GM23338 (cell line): ENCODE measurements around the gene RPTOR. TPM values are rescaled to one million over a fixed set of nuclear protein-coding genes. Genes with fewer than 3 reads are reported as not detected.

Source experiments
- ATAC-seq: fragments of 200-7000 bp; cut with Tn5 transposase; 3 replicates; pipeline ENCODE4 v1.9.1; 2020
- DNase-seq: peaks from one replicate; pipeline ENCODE4 v3.0.0-alpha.2; 2015; ENCODE audit warnings: low spot score
- H2AFZ ChIP-seq: fragments of 200-600 bp; sonication (generic); 2 replicates; pipeline ENCODE4 v1.8.0; 2016; ENCODE audit warnings: antibody characterized with exemption, mild to moderate bottlenecking, moderate library complexity
- H3F3A ChIP-seq: fragments of 200-600 bp; sonication (generic); replicated peaks from 2 replicates; pipeline ENCODE4 v1.8.0; 2017; ENCODE audit warnings: antibody characterized with exemption, mixed run types, low read depth
- H3K27ac ChIP-seq: fragments of 200-600 bp; sonication (generic); 2 replicates; pipeline ENCODE4 v1.6.1; 2016; ENCODE audit warnings: low read depth
- H3K27me3 ChIP-seq: fragments of 200-600 bp; sonication (generic); 2 replicates; pipeline ENCODE4 v1.8.0; 2016; ENCODE audit warnings: mild to moderate bottlenecking, mixed run types, moderate library complexity; ENCODE audit not compliant: insufficient read depth
- H3K36me3 ChIP-seq: fragments of 200-600 bp; sonication (generic); 2 replicates; pipeline ENCODE4 v1.8.0; 2016; ENCODE audit warnings: mild to moderate bottlenecking; ENCODE audit not compliant: insufficient read depth
- H3K4me1 ChIP-seq: fragments of 200-600 bp; sonication (generic); 2 replicates; pipeline ENCODE4 v1.8.0; 2016; ENCODE audit warnings: mild to moderate bottlenecking, moderate library complexity; ENCODE audit not compliant: insufficient read depth
- H3K4me2 ChIP-seq: fragments of 200-600 bp; sonication (generic); 2 replicates; pipeline ENCODE4 v1.7.1; 2017; ENCODE audit warnings: mixed run types
- H3K4me3 ChIP-seq: fragments of 200-600 bp; sonication (generic); 2 replicates; pipeline ENCODE4 v1.6.1; 2016; ENCODE audit warnings: mixed run types
- H3K79me2 ChIP-seq: fragments of 200-600 bp; sonication (generic); replicated peaks from 2 replicates; pipeline ENCODE4 v1.8.0; 2017; ENCODE audit warnings: mild to moderate bottlenecking; ENCODE audit not compliant: insufficient read depth
- H3K9me2 ChIP-seq: fragments of 200-600 bp; sonication (generic); 2 replicates; pipeline ENCODE4 v1.8.0; 2017; ENCODE audit not compliant: insufficient read depth
- H4K20me1 ChIP-seq: fragments of 200-600 bp; sonication (generic); replicated peaks from 2 replicates; pipeline ENCODE4 v1.8.0; 2017; ENCODE audit warnings: mild to moderate bottlenecking; ENCODE audit not compliant: insufficient read depth
- H3K27ac Mint-ChIP-seq: 2 replicates; pipeline ENCODE4 v1.8.0; 2020; ENCODE audit warnings: inconsistent platforms, mild to moderate bottlenecking, moderate library complexity, mixed read lengths
- H3K27me3 Mint-ChIP-seq: 3 replicates; pipeline ENCODE4 v1.8.0; 2022; ENCODE audit warnings: low read depth, mild to moderate bottlenecking, moderate library complexity, mixed read lengths, inconsistent platforms; ENCODE audit not compliant: insufficient read depth, poor library complexity
- H3K36me3 Mint-ChIP-seq: 3 replicates; pipeline ENCODE4 v1.8.0; 2021; ENCODE audit warnings: low read depth, mild to moderate bottlenecking, inconsistent platforms, moderate library complexity, mixed read lengths
- H3K4me1 Mint-ChIP-seq: 3 replicates; pipeline ENCODE4 v1.8.0; 2020; ENCODE audit warnings: mild to moderate bottlenecking, inconsistent platforms, mixed read lengths
- H3K4me3 Mint-ChIP-seq: 3 replicates; pipeline ENCODE4 v1.8.0; 2021; ENCODE audit warnings: moderate library complexity, mild to moderate bottlenecking, inconsistent platforms, mixed read lengths
- H3K9me3 Mint-ChIP-seq: 3 replicates; pipeline ENCODE4 v1.8.0; 2020; ENCODE audit warnings: moderate library complexity, mild to moderate bottlenecking, inconsistent platforms, mixed read lengths
- CREB1 ChIP-seq: fragments of 250-450 bp; sonication (Bioruptor Pico); IDR thresholded peaks from 2 replicates; pipeline ENCODE4 v1.5.0; 2020; ENCODE audit warnings: low read depth, mild to moderate bottlenecking, moderate library complexity
- ETS1 ChIP-seq: IDR thresholded peaks from 2 replicates; pipeline ENCODE4 v1.6.1; 2016; ENCODE audit warnings: antibody characterized with exemption
- EZH2 ChIP-seq: fragments of 200-600 bp; sonication (generic); IDR thresholded peaks from one replicate; pipeline ENCODE4 v1.8.0; 2017; ENCODE audit warnings: antibody characterized with exemption, mild to moderate bottlenecking, low read depth; ENCODE audit not compliant: unreplicated experiment
- EZH2phosphoT487 ChIP-seq: fragments of 200-600 bp; sonication (generic); IDR thresholded peaks from one replicate; pipeline ENCODE4 v1.8.1; 2018; ENCODE audit warnings: antibody characterized with exemption; ENCODE audit not compliant: unreplicated experiment
- JUNB ChIP-seq: IDR thresholded peaks from one replicate; pipeline ENCODE4 v1.6.1; 2016; ENCODE audit warnings: antibody characterized with exemption; ENCODE audit not compliant: unreplicated experiment
- NANOG ChIP-seq: IDR thresholded peaks from 2 replicates; pipeline ENCODE4 v1.6.1; 2016; ENCODE audit warnings: antibody characterized with exemption, borderline replicate concordance
- POLR2AphosphoS5 ChIP-seq: IDR thresholded peaks from 2 replicates; pipeline ENCODE4 v1.6.1; 2016; ENCODE audit warnings: antibody characterized with exemption, low read depth
- REST ChIP-seq: IDR thresholded peaks from one replicate; pipeline ENCODE4 v1.6.1; 2018; ENCODE audit warnings: antibody characterized with exemption; ENCODE audit not compliant: unreplicated experiment
- STAT1 ChIP-seq: IDR thresholded peaks from one replicate; pipeline ENCODE4 v1.6.1; 2016; ENCODE audit warnings: antibody characterized with exemption; ENCODE audit not compliant: unreplicated experiment
- ZNF114 ChIP-seq: fragments of 250-450 bp; sonication (Bioruptor Pico); IDR thresholded peaks from 2 replicates; pipeline ENCODE4 v1.5.0; 2020; ENCODE audit warnings: mild to moderate bottlenecking, moderate library complexity
- ZNF331 ChIP-seq: fragments of 250-450 bp; sonication (Bioruptor Pico); IDR thresholded peaks from 2 replicates; pipeline ENCODE4 v1.5.0; 2020; ENCODE audit warnings: low read depth, mild to moderate bottlenecking, moderate library complexity
- polyA plus RNA-seq: library from polyadenylated mRNA; unstranded; fragments of >200 nt; fragmentation: Nextera tagmentation; extraction: Ambion mirVana; gene quantifications from 2 replicates; pipeline ENCODE4 v1.2.1, GENCODE V29; 2016
- total RNA-seq: library from RNA; depleted of rRNA; stranded (reverse); fragments of >200 nt; shearing (Covaris generic); gene quantifications from 2 replicates; pipeline ENCODE4 v1.2.3, GENCODE V29; 2014
- TF ChIP-seq, protein P1 (sequence below): fragments of 250-450 bp; sonication (Bioruptor Pico); IDR thresholded peaks from 2 replicates; pipeline ENCODE4 v1.5.0; 2020; ENCODE audit warnings: mild to moderate bottlenecking, moderate library complexity
- TF ChIP-seq, protein P2 (sequence below), 2 experiments: fragments of 200-600 bp in 1 of 2; sonication (generic) in 1 of 2; conservative IDR thresholded peaks; 2 replicates each; pipeline versions ENCODE4 v1.5.1 to v1.6.1; 2016 to 2017; ENCODE audit warnings: antibody characterized with exemption in 2 of 2, low read depth in 2 of 2, mild to moderate bottlenecking in 2 of 2, moderate library complexity in 1 of 2

The RPTOR gene
- total and polyA plus RNA-seq, 2 experiments from 2014 or later = 9.5 to 38.0 TPM

GRCh38 chr17:80568246-80568645 is 23.6 kb downstream of the RPTOR start:
- TF ChIP-seq POLR2AphosphoS5 (no peak), EZH2phosphoT487 (no peak), JUNB (no peak), ZNF331 (CRISPR knock-in tag) (no peak), ETS1 (no peak), EZH2 (no peak), REST (no peak), CREB1 (CRISPR knock-in tag) (no peak), NANOG (no peak), ZNF114 (CRISPR knock-in tag) (no peak), STAT1 (no peak)
- TF ChIP-seq, protein P1, sequence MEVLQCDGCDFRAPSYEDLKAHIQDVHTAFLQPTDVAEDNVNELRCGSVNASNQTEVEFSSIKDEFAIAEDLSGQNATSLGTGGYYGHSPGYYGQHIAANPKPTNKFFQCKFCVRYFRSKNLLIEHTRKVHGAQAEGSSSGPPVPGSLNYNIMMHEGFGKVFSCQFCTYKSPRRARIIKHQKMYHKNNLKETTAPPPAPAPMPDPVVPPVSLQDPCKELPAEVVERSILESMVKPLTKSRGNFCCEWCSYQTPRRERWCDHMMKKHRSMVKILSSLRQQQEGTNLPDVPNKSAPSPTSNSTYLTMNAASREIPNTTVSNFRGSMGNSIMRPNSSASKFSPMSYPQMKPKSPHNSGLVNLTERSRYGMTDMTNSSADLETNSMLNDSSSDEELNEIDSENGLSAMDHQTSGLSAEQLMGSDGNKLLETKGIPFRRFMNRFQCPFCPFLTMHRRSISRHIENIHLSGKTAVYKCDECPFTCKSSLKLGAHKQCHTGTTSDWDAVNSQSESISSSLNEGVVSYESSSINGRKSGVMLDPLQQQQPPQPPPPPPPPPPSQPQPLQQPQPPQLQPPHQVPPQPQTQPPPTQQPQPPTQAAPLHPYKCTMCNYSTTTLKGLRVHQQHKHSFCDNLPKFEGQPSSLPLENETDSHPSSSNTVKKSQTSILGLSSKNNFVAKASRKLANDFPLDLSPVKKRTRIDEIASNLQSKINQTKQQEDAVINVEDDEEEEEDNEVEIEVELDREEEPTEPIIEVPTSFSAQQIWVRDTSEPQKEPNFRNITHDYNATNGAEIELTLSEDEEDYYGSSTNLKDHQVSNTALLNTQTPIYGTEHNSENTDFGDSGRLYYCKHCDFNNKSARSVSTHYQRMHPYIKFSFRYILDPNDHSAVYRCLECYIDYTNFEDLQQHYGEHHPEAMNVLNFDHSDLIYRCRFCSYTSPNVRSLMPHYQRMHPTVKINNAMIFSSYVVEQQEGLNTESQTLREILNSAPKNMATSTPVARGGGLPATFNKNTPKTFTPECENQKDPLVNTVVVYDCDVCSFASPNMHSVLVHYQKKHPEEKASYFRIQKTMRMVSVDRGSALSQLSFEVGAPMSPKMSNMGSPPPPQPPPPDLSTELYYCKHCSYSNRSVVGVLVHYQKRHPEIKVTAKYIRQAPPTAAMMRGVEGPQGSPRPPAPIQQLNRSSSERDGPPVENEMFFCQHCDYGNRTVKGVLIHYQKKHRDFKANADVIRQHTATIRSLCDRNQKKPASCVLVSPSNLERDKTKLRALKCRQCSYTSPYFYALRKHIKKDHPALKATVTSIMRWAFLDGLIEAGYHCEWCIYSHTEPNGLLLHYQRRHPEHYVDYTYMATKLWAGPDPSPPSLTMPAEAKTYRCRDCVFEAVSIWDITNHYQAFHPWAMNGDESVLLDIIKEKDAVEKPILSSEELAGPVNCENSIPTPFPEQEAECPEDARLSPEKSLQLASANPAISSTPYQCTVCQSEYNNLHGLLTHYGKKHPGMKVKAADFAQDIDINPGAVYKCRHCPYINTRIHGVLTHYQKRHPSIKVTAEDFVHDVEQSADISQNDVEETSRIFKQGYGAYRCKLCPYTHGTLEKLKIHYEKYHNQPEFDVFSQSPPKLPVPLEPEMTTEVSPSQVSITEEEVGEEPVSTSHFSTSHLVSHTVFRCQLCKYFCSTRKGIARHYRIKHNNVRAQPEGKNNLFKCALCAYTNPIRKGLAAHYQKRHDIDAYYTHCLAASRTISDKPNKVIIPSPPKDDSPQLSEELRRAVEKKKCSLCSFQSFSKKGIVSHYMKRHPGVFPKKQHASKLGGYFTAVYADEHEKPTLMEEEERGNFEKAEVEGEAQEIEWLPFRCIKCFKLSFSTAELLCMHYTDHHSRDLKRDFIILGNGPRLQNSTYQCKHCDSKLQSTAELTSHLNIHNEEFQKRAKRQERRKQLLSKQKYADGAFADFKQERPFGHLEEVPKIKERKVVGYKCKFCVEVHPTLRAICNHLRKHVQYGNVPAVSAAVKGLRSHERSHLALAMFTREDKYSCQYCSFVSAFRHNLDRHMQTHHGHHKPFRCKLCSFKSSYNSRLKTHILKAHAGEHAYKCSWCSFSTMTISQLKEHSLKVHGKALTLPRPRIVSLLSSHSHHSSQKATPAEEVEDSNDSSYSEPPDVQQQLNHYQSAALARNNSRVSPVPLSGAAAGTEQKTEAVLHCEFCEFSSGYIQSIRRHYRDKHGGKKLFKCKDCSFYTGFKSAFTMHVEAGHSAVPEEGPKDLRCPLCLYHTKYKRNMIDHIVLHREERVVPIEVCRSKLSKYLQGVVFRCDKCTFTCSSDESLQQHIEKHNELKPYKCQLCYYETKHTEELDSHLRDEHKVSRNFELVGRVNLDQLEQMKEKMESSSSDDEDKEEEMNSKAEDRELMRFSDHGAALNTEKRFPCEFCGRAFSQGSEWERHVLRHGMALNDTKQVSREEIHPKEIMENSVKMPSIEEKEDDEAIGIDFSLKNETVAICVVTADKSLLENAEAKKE = no peak
- TF ChIP-seq, protein P2, sequence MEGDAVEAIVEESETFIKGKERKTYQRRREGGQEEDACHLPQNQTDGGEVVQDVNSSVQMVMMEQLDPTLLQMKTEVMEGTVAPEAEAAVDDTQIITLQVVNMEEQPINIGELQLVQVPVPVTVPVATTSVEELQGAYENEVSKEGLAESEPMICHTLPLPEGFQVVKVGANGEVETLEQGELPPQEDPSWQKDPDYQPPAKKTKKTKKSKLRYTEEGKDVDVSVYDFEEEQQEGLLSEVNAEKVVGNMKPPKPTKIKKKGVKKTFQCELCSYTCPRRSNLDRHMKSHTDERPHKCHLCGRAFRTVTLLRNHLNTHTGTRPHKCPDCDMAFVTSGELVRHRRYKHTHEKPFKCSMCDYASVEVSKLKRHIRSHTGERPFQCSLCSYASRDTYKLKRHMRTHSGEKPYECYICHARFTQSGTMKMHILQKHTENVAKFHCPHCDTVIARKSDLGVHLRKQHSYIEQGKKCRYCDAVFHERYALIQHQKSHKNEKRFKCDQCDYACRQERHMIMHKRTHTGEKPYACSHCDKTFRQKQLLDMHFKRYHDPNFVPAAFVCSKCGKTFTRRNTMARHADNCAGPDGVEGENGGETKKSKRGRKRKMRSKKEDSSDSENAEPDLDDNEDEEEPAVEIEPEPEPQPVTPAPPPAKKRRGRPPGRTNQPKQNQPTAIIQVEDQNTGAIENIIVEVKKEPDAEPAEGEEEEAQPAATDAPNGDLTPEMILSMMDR (conservative IDR thresholded peaks at IDR 0.05; ENCODE audit: low read depth in 2 of 2) = no peak
- H3K4me1 Mint-ChIP-seq = no peaks in the 10 kb centered on the region
- Histone ChIP-seq H3K36me3 (no peaks in the 10 kb centered on the region), H3K79me2 (peaks cover 85% of the 10 kb centered on the region), H3K27ac (no peak overlapping the region), H4K20me1 (peaks cover 88% of the 10 kb centered on the region), H3K4me2 (no peak overlapping the region), H3K27me3 (peaks cover 66% of the 10 kb centered on the region), H2AFZ (no peak overlapping the region), H3K9me2 (no peaks in the 10 kb centered on the region), H3K4me1 (no peaks in the 10 kb centered on the region), H3K4me3 (no peak overlapping the region), H3F3A (no peaks in the 10 kb centered on the region)
- ATAC-seq = no peak
- no peaks in the 10 kb centered on the region for H3K9me3 Mint-ChIP-seq
- no peak for DNase-seq
- no peaks in the 10 kb centered on the region for H3K36me3 Mint-ChIP-seq
- H3K27ac Mint-ChIP-seq = no peak overlapping the region
- H3K4me3 Mint-ChIP-seq = no peak overlapping the region
- peaks cover 63% of the 10 kb centered on the region for H3K27me3 Mint-ChIP-seq
